ENCODE results near the gene GPR3. TPM values are rescaled to one million over a fixed set of nuclear protein-coding genes. Genes with fewer than 3 reads are reported as not detected.

Gene GPR3
- total and polyA plus RNA-seq, 2 donors (not counting 3 experiments of a cell fraction or from before 2014, with no cell fraction given), result 1.8 TPM

DNA sequence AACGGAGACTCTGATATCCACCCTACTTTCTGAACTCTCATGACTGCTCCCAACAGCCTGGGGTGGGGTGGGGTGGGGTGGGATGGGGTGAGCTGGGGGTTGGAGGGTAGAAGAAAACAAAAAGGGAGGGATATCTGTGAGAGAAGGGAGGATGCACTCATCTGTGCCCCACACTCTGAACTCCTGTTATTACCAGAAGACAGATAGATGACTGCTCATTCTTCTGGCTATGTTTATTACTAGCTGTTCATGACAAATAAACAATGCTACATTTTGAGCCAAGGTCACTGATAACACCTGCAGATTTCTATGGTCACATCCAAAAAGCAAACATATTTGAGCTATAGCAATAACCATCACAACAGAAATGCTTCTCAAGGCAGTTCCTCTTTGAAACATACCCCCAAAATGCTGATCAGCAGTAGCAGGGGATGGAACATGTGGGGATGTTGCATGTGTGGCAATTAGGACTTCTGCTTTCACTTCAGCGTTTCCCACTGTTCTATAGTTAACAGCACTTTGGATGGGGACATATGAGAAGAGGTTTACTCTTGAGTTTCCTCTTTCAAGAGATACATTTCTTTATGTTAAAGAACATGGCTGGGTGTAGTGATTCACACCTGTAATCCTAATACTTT is 43.3 kb downstream of the GPR3 start:
- Histone ChIP-seq H3K79me2 (ENCODE audit: control insufficient read depth, insufficient read depth, low read length) (peaks cover 75% of the 10 kb centered on the region), H4K20me1 (replicated peaks; ENCODE audit: control insufficient read depth, extremely low read depth, insufficient read depth, low read length) (no peaks in the 10 kb centered on the region), H2AFZ (ENCODE audit: low read depth, low read length) (no peak overlapping the region), H3K36me3 (ENCODE audit: control insufficient read depth in 2 of 2, extremely low read depth in 1 of 2, insufficient read depth in 2 of 2, low read length in 2 of 2) (peaks cover 0 to 2% of the 10 kb centered on the region in 2 experiments), H3K9me3 (replicated peaks; ENCODE audit: control insufficient read depth, insufficient read depth, low read length) (no peaks in the 10 kb centered on the region), H3K27ac (ENCODE audit: insufficient read depth, low read depth, low read length) (no peak overlapping the region), H3K27me3 (ENCODE audit: control insufficient read depth in 2 of 2, insufficient read depth in 2 of 2, low read length in 2 of 2) (no peaks in the 10 kb centered on the region), H3K4me3 (replicated peaks in 1 of 3; ENCODE audit: insufficient read depth in 1 of 3, low read depth in 1 of 3, low read length in 3 of 3) (no peak overlapping the region), H3K4me2 (ENCODE audit: insufficient read depth, low read length) (no peak overlapping the region), H3K4me1 (ENCODE audit: control insufficient read depth, extremely low read depth, insufficient read depth, low read length) (peaks cover 34% of the 10 kb centered on the region), H3K9me1 (replicated peaks; ENCODE audit: control insufficient read depth, extremely low read depth, insufficient read depth, low read length) (no peaks in the 10 kb centered on the region), H3K9ac (replicated peaks; ENCODE audit: extremely low read depth, insufficient read depth, low read length) (no peak overlapping the region)
- FAIRE-seq (no peak), DNase-seq (ENCODE audit: low read depth, low spot score) (no peak)
- ChIA-PET CTCF (interaction anchor here (1.4 to 2.3 kb wide), 6 partner anchors 8 to 121 kb away, joined by 4 to 8 read pairs (median 6); no protein-coding TSS in a partner anchor), POLR2A (no interaction called here)
- TF ChIP-seq MYC (IDR thresholded peaks at IDR 0.05; ENCODE audit: low read depth, low read length), result no peak
- TF ChIP-seq POLR2A (IDR thresholded peaks at IDR 0.05; ENCODE audit: low read depth, low read length), result no peak
- TF ChIP-seq CTCF (IDR thresholded peaks at IDR 0.05; ENCODE audit: extremely low read depth in 1 of 2, insufficient read depth in 1 of 2, low read depth in 1 of 2, low read length in 2 of 2), result no peak
- TF ChIP-seq EZH2 (IDR thresholded peaks at IDR 0.05; ENCODE audit: borderline replicate concordance, low read depth, low read length, severe bottlenecking), result no peak
- TF ChIP-seq FOS (IDR thresholded peaks at IDR 0.05; ENCODE audit: borderline replicate concordance, insufficient read depth, low read length), result no peak
- no peak for TF ChIP-seq POLR2AphosphoS5 (IDR thresholded peaks at IDR 0.05; ENCODE audit: insufficient read depth, low read depth, low read length)
- TF ChIP-seq JUN (IDR thresholded peaks at IDR 0.05; ENCODE audit: borderline replicate concordance, insufficient read depth, insufficient read length, low read depth), result no peak
- TF ChIP-seq GATA2 (IDR thresholded peaks at IDR 0.05; ENCODE audit: insufficient read depth, insufficient read length, low read depth, low read length), result no peak
- TF ChIP-seq, protein P1, sequence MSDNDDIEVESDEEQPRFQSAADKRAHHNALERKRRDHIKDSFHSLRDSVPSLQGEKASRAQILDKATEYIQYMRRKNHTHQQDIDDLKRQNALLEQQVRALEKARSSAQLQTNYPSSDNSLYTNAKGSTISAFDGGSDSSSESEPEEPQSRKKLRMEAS (IDR thresholded peaks at IDR 0.05; ENCODE audit: insufficient read depth, insufficient read length), result no peak
- intact Hi-C loops (cut with micrococcal nuclease), result no loop called here
- dilution Hi-C loops (cut with MboI; ENCODE audit: extremely low pct_ligation_motif_present, low sequenced_read_pairs), result no loop called here
- no TSS peak for BruUV-seq (replicated peaks)
